Measurements from ENCODE around the gene CEACAM1. TPM values are rescaled to one million over a fixed set of nuclear protein-coding genes. Genes with fewer than 3 reads are reported as not detected.

Gene CEACAM1
- total and polyA plus RNA-seq, 4 experiments from 2014 or later, result 1.3 to 5.5 (median 1.7) TPM

DNA sequence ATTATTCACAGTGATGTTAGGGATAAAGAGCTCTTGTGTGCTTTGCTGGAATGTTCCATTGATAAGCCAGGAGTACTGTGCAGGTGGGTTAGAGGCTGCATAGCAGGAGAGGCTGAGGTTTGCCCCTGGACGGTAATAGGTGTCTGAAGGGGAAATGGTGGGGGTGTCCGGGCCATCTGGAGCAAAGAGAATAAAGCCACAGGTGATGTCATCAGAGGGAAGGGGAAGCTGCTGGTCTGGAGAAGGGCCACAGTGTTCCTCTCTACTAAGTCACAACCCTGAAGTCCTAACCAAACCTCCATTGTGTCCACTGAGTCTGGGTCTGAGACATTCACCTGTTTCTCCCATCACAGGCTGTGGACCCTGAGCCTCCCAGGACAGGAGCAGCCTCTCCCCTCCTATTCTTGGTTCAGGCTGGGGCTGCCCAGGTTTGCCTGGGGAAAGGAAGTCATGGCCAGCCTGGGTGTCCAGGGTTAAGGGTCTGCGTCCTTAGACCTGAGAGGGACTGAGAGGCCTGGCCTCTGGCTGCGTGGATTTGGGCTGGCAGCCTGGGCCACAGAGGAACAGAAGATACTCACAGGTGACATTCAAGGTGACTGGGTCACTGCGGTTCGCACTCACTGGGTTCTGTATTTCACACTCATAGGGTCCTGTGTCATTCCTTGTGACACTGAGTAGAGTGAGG is 6.8 kb downstream of the CEACAM1 start:
- CTCF ChIA-PET (ENCODE audit: partially characterized antibody), result interaction anchor here (1.5 kb wide), 1 partner anchor 71 kb away, joined by 4 read pairs; no protein-coding TSS in a partner anchor
- Mint-ChIP-seq H3K4me3 (no peak overlapping the region), H3K9me3 (no peaks in the 10 kb centered on the region), H3K36me3 (peaks cover 29 to 34% of the 10 kb centered on the region in 2 donors), H3K27ac (peak overlapping the region in 3 of 7 donors; percentile 22 to 53 (median 25)), H3K27me3 (no peaks in the 10 kb centered on the region), H3K4me1 (peaks cover 3 to 17% (median 7%) of the 10 kb centered on the region in 4 donors)
- POLR2A ChIA-PET (ENCODE audit: partially characterized antibody), result no interaction called here
- H3K27me3 ChIP-seq (ENCODE audit: insufficient read depth, low read length), result no peaks in the 10 kb centered on the region
- H3K4me1 ChIP-seq (ENCODE audit: insufficient read depth, low read length), result peaks cover 4% of the 10 kb centered on the region
- intact Hi-C loops (cut with micrococcal nuclease), result no loop called here
- DNase-seq, result no peak
- H3K4me3 ChIP-seq (ENCODE audit: low read length in 2 of 2), result no peak overlapping the region
- peaks cover 4% of the 10 kb centered on the region for H3K36me3 ChIP-seq (ENCODE audit: insufficient read depth, low read length)
- H3K27ac ChIP-seq (ENCODE audit: low read depth, low read length), result no peak overlapping the region
- H3K9me3 ChIP-seq (ENCODE audit: control insufficient read depth in 1 of 2, low read length in 2 of 2), result no peaks in the 10 kb centered on the region

DNA sequence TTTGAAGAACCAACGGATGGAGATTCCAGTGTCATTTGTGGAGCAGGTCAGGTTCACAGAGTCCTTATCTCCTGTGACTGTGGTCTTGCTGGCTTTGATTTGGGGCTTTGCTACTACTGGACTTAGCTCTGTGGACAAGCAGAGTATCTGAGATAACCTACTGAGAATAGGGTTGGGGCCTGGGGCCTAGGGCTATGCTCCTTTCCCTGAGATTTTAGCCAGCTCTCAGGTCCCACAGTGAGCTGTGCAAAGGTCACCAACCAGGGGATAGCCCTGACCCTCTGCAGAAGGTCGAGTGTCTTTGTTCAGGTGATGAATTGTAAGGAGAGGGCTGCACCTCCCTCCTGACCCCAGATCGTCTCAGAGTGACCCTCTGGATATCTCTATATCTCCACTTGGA is 9.2 kb downstream of the CEACAM1 start:
- Histone ChIP-seq H3K27ac (ENCODE audit: low read depth, low read length) (no peak overlapping the region), H3K4me1 (ENCODE audit: insufficient read depth, low read length) (no peaks in the 10 kb centered on the region), H3K36me3 (ENCODE audit: insufficient read depth, low read length) (peaks cover 4% of the 10 kb centered on the region), H3K27me3 (ENCODE audit: insufficient read depth, low read length) (no peaks in the 10 kb centered on the region), H3K4me3 (ENCODE audit: low read length in 2 of 2) (no peak overlapping the region), H3K9me3 (ENCODE audit: control insufficient read depth in 1 of 2, low read length in 2 of 2) (no peaks in the 10 kb centered on the region)
- Mint-ChIP-seq H3K36me3 (peaks cover 23 to 29% of the 10 kb centered on the region in 2 donors), H3K27ac (peak overlapping the region in 2 of 7 donors; percentile 14 to 16), H3K27me3 (no peaks in the 10 kb centered on the region), H3K4me3 (no peak overlapping the region), H3K9me3 (no peaks in the 10 kb centered on the region), H3K4me1 (peaks cover 3 to 8% (median 4%) of the 10 kb centered on the region in 4 donors)
- intact Hi-C loops (cut with micrococcal nuclease), result no loop called here
- POLR2A ChIA-PET (ENCODE audit: partially characterized antibody), result no interaction called here
- DNase-seq, result no peak
- CTCF ChIA-PET (ENCODE audit: partially characterized antibody), result interaction anchor here (1.6 to 3.7 kb wide), 2 partner anchors 11 to 81 kb away, joined by 4 to 29 read pairs; partner anchors contain the start of gene CEACAM1

DNA sequence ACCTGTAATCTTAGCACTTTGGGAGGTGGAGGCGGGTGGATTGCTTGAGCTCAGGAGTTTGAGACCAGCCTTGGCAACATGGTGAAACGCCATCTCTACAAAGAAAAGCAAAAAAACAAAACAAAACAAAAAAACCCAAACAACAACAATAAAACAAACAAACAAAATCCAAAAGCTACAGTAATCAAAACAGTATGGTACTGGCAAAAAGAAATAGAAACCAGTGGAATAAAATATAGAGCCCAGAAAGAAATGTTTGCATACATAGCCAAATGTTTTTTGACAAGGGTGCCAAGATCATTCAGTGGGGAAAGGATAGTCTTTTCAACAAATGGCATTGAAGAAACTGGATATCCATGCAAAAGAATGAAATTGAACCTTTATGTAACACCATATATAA is 11.5 kb downstream of the CEACAM1 start:
- peaks cover 9 to 16% (median 12%) of the 10 kb centered on the region in 4 donors for H3K4me1 Mint-ChIP-seq
- ChIA-PET CTCF (ENCODE audit: partially characterized antibody) (interaction anchor here (3.7 kb wide), 1 partner anchor 13 kb away, joined by 29 read pairs; the partner anchor contains the start of gene CEACAM1), POLR2A (ENCODE audit: partially characterized antibody) (no interaction called here)
- no peak overlapping the region for H3K4me3 Mint-ChIP-seq
- no peak for DNase-seq
- no peak overlapping the region for H3K27ac Mint-ChIP-seq
- Histone ChIP-seq H3K4me3 (ENCODE audit: low read length in 2 of 2) (no peak overlapping the region), H3K9me3 (ENCODE audit: control insufficient read depth in 1 of 2, low read length in 2 of 2) (no peaks in the 10 kb centered on the region), H3K27ac (ENCODE audit: low read depth, low read length) (no peak overlapping the region), H3K36me3 (ENCODE audit: insufficient read depth, low read length) (no peaks in the 10 kb centered on the region), H3K27me3 (ENCODE audit: insufficient read depth, low read length) (no peaks in the 10 kb centered on the region), H3K4me1 (ENCODE audit: insufficient read depth, low read length) (peaks cover 4% of the 10 kb centered on the region)
- H3K36me3 Mint-ChIP-seq, result peaks cover 26% of the 10 kb centered on the region in 2 donors
- intact Hi-C loops (cut with micrococcal nuclease), result no loop called here
- H3K9me3 Mint-ChIP-seq, result no peaks in the 10 kb centered on the region
- no peaks in the 10 kb centered on the region for H3K27me3 Mint-ChIP-seq

DNA sequence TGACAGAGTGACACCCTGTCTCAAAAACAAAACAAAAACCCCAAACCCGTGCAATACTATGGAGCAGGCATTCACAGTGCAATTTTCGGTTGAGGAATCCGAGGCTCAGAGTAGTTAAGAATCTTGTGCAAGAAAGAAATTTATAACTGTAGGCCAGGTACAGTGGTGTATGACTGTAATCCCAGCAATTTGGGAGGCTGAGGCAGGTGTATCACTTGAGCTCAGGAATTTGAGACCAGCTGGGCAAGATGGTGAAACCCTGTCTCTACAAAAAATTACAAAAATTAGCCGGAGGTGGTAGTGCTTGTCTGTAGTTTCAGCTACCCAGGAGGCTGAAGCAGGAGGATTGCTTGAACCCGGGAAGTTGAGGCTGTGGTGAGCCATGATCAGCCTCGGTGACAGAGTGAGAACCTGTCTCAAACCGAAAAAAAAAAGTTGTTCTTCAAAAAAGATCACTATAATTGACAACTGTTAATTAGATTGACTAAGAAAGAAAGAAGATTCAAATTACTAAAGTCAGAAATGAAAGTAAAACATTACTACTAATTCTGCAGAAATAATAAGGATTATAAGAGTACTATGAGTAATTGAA is 12.9 kb downstream of the CEACAM1 start:
- H3K27ac Mint-ChIP-seq, result peak overlapping the region in 1 of 7 donors; percentile 61
- H3K4me1 ChIP-seq (ENCODE audit: insufficient read depth, low read length), result peaks cover 4% of the 10 kb centered on the region
- DNase-seq, result no peak
- no peak overlapping the region for H3K27ac ChIP-seq (ENCODE audit: low read depth, low read length)
- ChIA-PET CTCF (ENCODE audit: partially characterized antibody) (interaction anchor here (0.6 to 1.7 kb wide), 2 partner anchors 65 to 1658 kb away, joined by 3 to 8 read pairs; no protein-coding TSS in a partner anchor), POLR2A (ENCODE audit: partially characterized antibody) (no interaction called here)
- H3K9me3 Mint-ChIP-seq, result no peaks in the 10 kb centered on the region
- H3K36me3 ChIP-seq (ENCODE audit: insufficient read depth, low read length), result no peaks in the 10 kb centered on the region
- H3K27me3 Mint-ChIP-seq, result no peaks in the 10 kb centered on the region
- no peak overlapping the region for H3K4me3 Mint-ChIP-seq
- H3K36me3 Mint-ChIP-seq, result peaks cover 24 to 27% of the 10 kb centered on the region in 2 donors
- H3K4me3 ChIP-seq (ENCODE audit: low read length in 2 of 2), result no peak overlapping the region
- no peaks in the 10 kb centered on the region for H3K27me3 ChIP-seq (ENCODE audit: insufficient read depth, low read length)
- intact Hi-C loops (cut with micrococcal nuclease), result no loop called here
- no peaks in the 10 kb centered on the region for H3K9me3 ChIP-seq (ENCODE audit: control insufficient read depth in 1 of 2, low read length in 2 of 2)
- peaks cover 9 to 17% (median 13%) of the 10 kb centered on the region in 4 donors for H3K4me1 Mint-ChIP-seq

DNA sequence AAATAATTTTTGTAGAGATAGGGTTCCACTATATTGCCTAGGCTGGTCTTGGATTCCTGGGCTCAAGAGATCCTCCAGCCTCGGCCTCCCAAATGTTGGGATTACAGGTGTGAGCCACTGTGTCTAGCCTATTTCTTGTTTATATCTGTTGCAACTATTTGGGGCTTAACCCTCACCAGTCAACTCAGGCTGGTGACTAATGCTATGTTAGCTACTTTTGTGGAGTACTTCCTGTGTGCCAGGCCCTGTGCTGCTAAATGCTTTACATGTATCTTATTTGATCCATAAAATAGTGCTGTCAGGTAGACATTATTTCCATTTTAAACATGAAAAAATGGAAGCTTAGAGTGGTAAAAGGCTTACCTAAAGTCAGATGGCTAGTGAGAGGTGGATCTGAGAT is 13.8 kb downstream of the CEACAM1 start:
- Histone ChIP-seq H3K36me3 (ENCODE audit: insufficient read depth, low read length) (no peaks in the 10 kb centered on the region), H3K27me3 (ENCODE audit: insufficient read depth, low read length) (no peaks in the 10 kb centered on the region), H3K27ac (ENCODE audit: low read depth, low read length) (no peak overlapping the region), H3K4me3 (ENCODE audit: low read length in 2 of 2) (no peak overlapping the region), H3K9me3 (ENCODE audit: control insufficient read depth in 1 of 2, low read length in 2 of 2) (no peaks in the 10 kb centered on the region), H3K4me1 (ENCODE audit: insufficient read depth, low read length) (peaks cover 4% of the 10 kb centered on the region)
- H3K36me3 Mint-ChIP-seq, result peaks cover 22 to 27% of the 10 kb centered on the region in 2 donors
- H3K27ac Mint-ChIP-seq, result peak overlapping the region in 1 of 7 donors; percentile 29
- H3K27me3 Mint-ChIP-seq, result no peaks in the 10 kb centered on the region
- no peak overlapping the region for H3K4me3 Mint-ChIP-seq
- ChIA-PET POLR2A (ENCODE audit: partially characterized antibody) (no interaction called here), CTCF (ENCODE audit: partially characterized antibody) (interaction anchor here (0.6 to 1.7 kb wide), 3 partner anchors 14 to 1657 kb away, joined by 3 to 8 read pairs (median 6); partner anchors contain the start of gene CEACAM1)
- H3K4me1 Mint-ChIP-seq, result peaks cover 9 to 17% (median 13%) of the 10 kb centered on the region in 4 donors
- no peak for DNase-seq
- no peaks in the 10 kb centered on the region for H3K9me3 Mint-ChIP-seq
- intact Hi-C loops (cut with micrococcal nuclease), result no loop called here

DNA sequence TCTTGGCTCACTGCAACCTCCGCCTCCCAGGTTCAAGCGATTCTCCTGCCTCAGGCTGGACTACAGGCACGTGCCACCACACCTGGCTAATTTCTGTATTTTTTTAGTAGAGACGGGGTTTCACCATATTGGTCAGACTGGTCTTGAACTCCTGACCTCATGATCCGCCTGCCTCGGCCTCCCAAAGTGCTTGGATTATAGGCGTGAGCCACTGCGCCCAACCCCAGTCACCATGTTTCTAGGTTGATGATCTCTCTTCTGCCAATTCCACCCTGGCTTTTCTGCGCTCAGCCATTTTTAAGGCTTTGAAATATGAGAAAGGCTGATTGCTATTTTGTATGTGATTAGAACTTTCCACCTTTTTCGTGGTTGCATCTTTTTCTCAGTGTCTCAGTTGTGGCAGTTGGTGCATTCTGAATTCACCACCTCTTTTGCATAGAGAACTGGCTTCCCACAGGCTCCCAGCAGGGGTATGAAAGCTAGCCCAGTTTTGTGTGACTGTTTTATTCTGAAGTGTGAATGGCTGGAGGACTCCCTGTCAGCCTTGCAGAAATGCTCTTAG is 15.5 kb downstream of the CEACAM1 start:
- no peak overlapping the region for H3K4me3 ChIP-seq (ENCODE audit: low read length in 2 of 2)
- H3K9me3 Mint-ChIP-seq, result no peaks in the 10 kb centered on the region
- no peaks in the 10 kb centered on the region for H3K27me3 Mint-ChIP-seq
- DNase-seq, result no peak
- POLR2A ChIA-PET (ENCODE audit: partially characterized antibody), result no interaction called here
- peak overlapping the region in 2 of 8 donors; percentile 24 to 46 for H3K4me3 Mint-ChIP-seq
- intact Hi-C loops (cut with micrococcal nuclease), result no loop called here
- no peaks in the 10 kb centered on the region for H3K27me3 ChIP-seq (ENCODE audit: insufficient read depth, low read length)
- CTCF ChIA-PET (ENCODE audit: partially characterized antibody), result no interaction called here
- no peaks in the 10 kb centered on the region for H3K36me3 ChIP-seq (ENCODE audit: insufficient read depth, low read length)
- peak overlapping the region in 3 of 7 donors; percentile 21 to 70 (median 42) for H3K27ac Mint-ChIP-seq
- H3K4me1 Mint-ChIP-seq, result peaks cover 9 to 17% (median 13%) of the 10 kb centered on the region in 4 donors
- no peak overlapping the region for H3K27ac ChIP-seq (ENCODE audit: low read depth, low read length)
- H3K9me3 ChIP-seq (ENCODE audit: control insufficient read depth in 1 of 2, low read length in 2 of 2), result no peaks in the 10 kb centered on the region
- peaks cover 4% of the 10 kb centered on the region for H3K4me1 ChIP-seq (ENCODE audit: insufficient read depth, low read length)
- peaks cover 23 to 30% of the 10 kb centered on the region in 2 donors for H3K36me3 Mint-ChIP-seq

DNA sequence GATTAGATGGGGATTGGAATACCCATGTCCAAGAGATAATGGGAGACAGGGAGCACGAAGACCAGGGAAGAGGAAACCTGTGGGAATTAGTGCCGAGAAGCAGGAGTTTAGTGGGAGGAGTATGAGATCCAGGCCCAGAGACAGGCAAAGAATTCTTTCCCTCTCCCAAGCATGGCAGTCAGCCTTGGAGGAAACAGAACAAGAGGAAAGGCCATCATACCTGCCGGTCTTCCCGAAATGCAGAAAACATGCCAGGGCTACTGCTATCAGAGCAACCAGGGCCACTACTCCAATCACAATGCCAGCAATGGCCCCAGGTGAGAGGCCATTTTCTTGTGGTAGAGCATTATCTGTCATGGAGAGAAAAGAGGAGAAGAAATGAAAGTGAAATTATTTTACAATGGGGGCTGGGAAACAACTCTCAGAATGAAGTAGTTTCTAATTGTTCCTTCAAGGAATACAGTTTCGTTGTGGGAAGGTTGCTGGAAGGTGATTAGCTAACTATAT is 16.1 kb downstream of the CEACAM1 start:
- peaks cover 9 to 17% (median 13%) of the 10 kb centered on the region in 4 donors for H3K4me1 Mint-ChIP-seq
- H3K27me3 Mint-ChIP-seq, result no peaks in the 10 kb centered on the region
- peak overlapping the region in 3 of 7 donors; percentile 19 to 70 (median 50) for H3K27ac Mint-ChIP-seq
- CTCF ChIA-PET (ENCODE audit: partially characterized antibody), result no interaction called here
- POLR2A ChIA-PET (ENCODE audit: partially characterized antibody), result interaction anchor here (0.6 kb wide), 1 partner anchor 1490 kb away, joined by 3 read pairs; no protein-coding TSS in a partner anchor
- Histone ChIP-seq H3K36me3 (ENCODE audit: insufficient read depth, low read length) (no peaks in the 10 kb centered on the region), H3K27ac (ENCODE audit: low read depth, low read length) (no peak overlapping the region), H3K4me3 (ENCODE audit: low read length in 2 of 2) (no peak overlapping the region), H3K27me3 (ENCODE audit: insufficient read depth, low read length) (no peaks in the 10 kb centered on the region), H3K4me1 (ENCODE audit: insufficient read depth, low read length) (peaks cover 4% of the 10 kb centered on the region), H3K9me3 (ENCODE audit: control insufficient read depth in 1 of 2, low read length in 2 of 2) (no peaks in the 10 kb centered on the region)
- intact Hi-C loops (cut with micrococcal nuclease), result no loop called here
- H3K36me3 Mint-ChIP-seq, result peaks cover 18 to 26% of the 10 kb centered on the region in 2 donors
- DNase-seq, result no peak
- H3K4me3 Mint-ChIP-seq, result peak overlapping the region in 3 of 8 donors; percentile 32 to 58 (median 46)
- no peaks in the 10 kb centered on the region for H3K9me3 Mint-ChIP-seq

All from CD4-positive, alpha-beta memory T cell (primary cell).